Keratinocyte (primary cell): ENCODE results near the gene TUBB6. TPM values are rescaled to one million over a fixed set of nuclear protein-coding genes. Genes with fewer than 3 reads are reported as not detected.

Source experiments
- DNase-seq: peaks from one replicate; pipeline ENCODE4 v3.0.0-alpha.2; 2011; ENCODE audit warnings: low read depth, missing footprints, low spot score
- FAIRE-seq: peaks from 2 replicates; lab custom pipeline; 2011; peaks lifted over from hg19 to GRCh38; lab: Jason Lieb, UNC
- H2AFZ ChIP-seq: 2 replicates; pipeline ENCODE4 v1.6.0; 2012; ENCODE audit warnings: low read length, control low read depth, inconsistent platforms; ENCODE audit not compliant: control insufficient read depth
- H3K27ac ChIP-seq: 2 replicates; pipeline ENCODE4 v1.5.1; 2011; ENCODE audit warnings: low read length; ENCODE audit not compliant: control insufficient read depth, insufficient read depth
- H3K27me3 ChIP-seq: 3 replicates; pipeline ENCODE4 v1.6.0; 2011; ENCODE audit warnings: low read length; ENCODE audit not compliant: control insufficient read depth, insufficient read depth; ENCODE audit errors: extremely low read depth
- H3K36me3 ChIP-seq, 2 experiments: 2 replicates in 1 of 2; 3 replicates in 1 of 2; pipeline ENCODE4 v1.5.1; 2011; ENCODE audit warnings: low read length in 2 of 2, mild to moderate bottlenecking in 1 of 2; ENCODE audit not compliant: control insufficient read depth in 2 of 2, insufficient read depth in 2 of 2; ENCODE audit errors: extremely low read depth in 1 of 2
- H3K4me1 ChIP-seq: 3 replicates; pipeline ENCODE4 v1.5.1; 2011; ENCODE audit warnings: low read length; ENCODE audit not compliant: control insufficient read depth, insufficient read depth; ENCODE audit errors: extremely low read depth
- H3K4me2 ChIP-seq: 3 replicates; pipeline ENCODE4 v1.6.0; 2011; ENCODE audit warnings: low read depth, low read length; ENCODE audit not compliant: control insufficient read depth, insufficient read depth; ENCODE audit errors: extremely low read depth
- H3K4me3 ChIP-seq, 3 experiments: fragments of 200-600 bp in 1 of 3; sonication (generic) in 1 of 3; 2 replicates in 2 of 3; 3 replicates in 1 of 3; pipeline ENCODE4 v1.5.1; 2011 to 2016; ENCODE audit warnings: low read length in 3 of 3, mild to moderate bottlenecking in 3 of 3, control low read depth in 2 of 3, inconsistent platforms in 1 of 3, low read depth in 1 of 3, mixed read lengths in 1 of 3, mixed run types in 1 of 3, moderate library complexity in 1 of 3; ENCODE audit not compliant: control insufficient read depth in 2 of 3, insufficient read depth in 2 of 3; ENCODE audit errors: extremely low read depth in 1 of 3
- H3K79me2 ChIP-seq: 2 replicates; pipeline ENCODE4 v1.6.0; 2012; ENCODE audit warnings: low read length; ENCODE audit not compliant: control insufficient read depth, insufficient read depth
- H3K9ac ChIP-seq: 3 replicates; pipeline ENCODE4 v1.6.0; 2011; ENCODE audit warnings: low read length; ENCODE audit not compliant: control insufficient read depth, insufficient read depth; ENCODE audit errors: extremely low read depth
- H3K9me1 ChIP-seq: 3 replicates; pipeline ENCODE4 v1.6.0; 2011; ENCODE audit warnings: low read length; ENCODE audit not compliant: control insufficient read depth, insufficient read depth; ENCODE audit errors: extremely low read depth
- H3K9me3 ChIP-seq: 2 replicates; pipeline ENCODE4 v1.5.1; 2012; ENCODE audit warnings: low read depth, low read length; ENCODE audit not compliant: control insufficient read depth
- H4K20me1 ChIP-seq: 3 replicates; pipeline ENCODE4 v1.6.0; 2011; ENCODE audit warnings: low read length; ENCODE audit not compliant: control insufficient read depth, insufficient read depth; ENCODE audit errors: extremely low read depth
- CTCF ChIP-seq, 3 experiments: IDR thresholded peaks in 1 of 3; conservative IDR thresholded peaks in 1 of 3; optimal IDR thresholded peaks in 1 of 3; 2 replicates in 2 of 3; 3 replicates in 1 of 3; pipeline versions ENCODE3 to v1.5.1; 2011; ENCODE audit warnings: low read length in 3 of 3, mild to moderate bottlenecking in 3 of 3, moderate library complexity in 2 of 3, control low read depth in 1 of 3, inconsistent platforms in 1 of 3; ENCODE audit not compliant: insufficient read depth in 2 of 3; ENCODE audit errors: extremely low read depth in 1 of 3
- EZH2 ChIP-seq: IDR thresholded peaks from one replicate; pipeline ENCODE4 v1.6.1; 2012; ENCODE audit warnings: inconsistent platforms, mild to moderate bottlenecking, low read length, moderate library complexity
- dilution Hi-C: fragments of 300-500 bp; cut with MboI; formaldehyde crosslinking; loops from one replicate; pipeline ENCODE4 v1.7.0; 2020; ENCODE audit warnings: low sequenced_read_pairs; ENCODE audit not compliant: extremely low pct_ligation_motif_present
- polyA plus RNA-seq, 5 experiments: library from polyadenylated mRNA; depleted of rRNA in 3 of 5; stranded (reverse) in 3 of 5; stranded (forward) in 1 of 5; unstranded in 1 of 5; fragments of >200 nt; gene quantifications; 1 replicate in 1 of 5; 2 replicates in 3 of 5; 3 replicates in 1 of 5; pipeline versions ENCODE4 v1.2.1 to v1.2.3, GENCODE V29; 2011 to 2012; ENCODE audit warnings: missing spikeins in 2 of 5, low read depth in 1 of 5, low replicate concordance in 1 of 5

Gene TUBB6
- polyA plus RNA-seq, 1 donor (not counting 4 experiments of a cell fraction or from before 2014, with no cell fraction given) = 479 TPM

- no peaks in the 10 kb centered on the region for H3K27me3 ChIP-seq
- no peak overlapping the region for H3K4me2 ChIP-seq
- TF ChIP-seq CTCF (optimal IDR thresholded peaks at IDR 0.05 in 1 of 3, IDR thresholded peaks at IDR 0.05 in 1 of 3, conservative IDR thresholded peaks at IDR 0.05 in 1 of 3; ENCODE audit: extremely low read depth in 1 of 3, insufficient read depth in 2 of 3, low read length in 3 of 3) = no peak
- TF ChIP-seq EZH2 = no peak
- no peak overlapping the region for H3K4me3 ChIP-seq
- dilution Hi-C loops = no loop called here
- DNase-seq (no peak), FAIRE-seq (no peak)
- H3K4me1 ChIP-seq = peaks cover 17% of the 10 kb centered on the region
- H3K9ac ChIP-seq = no peak overlapping the region
- H3K9me1 ChIP-seq = peaks cover 5% of the 10 kb centered on the region
- peaks cover 3 to 37% of the 10 kb centered on the region in 2 experiments for H3K36me3 ChIP-seq
- peaks cover 11% of the 10 kb centered on the region for H4K20me1 ChIP-seq
- H3K27ac ChIP-seq = no peak overlapping the region
- peaks cover 87% of the 10 kb centered on the region for H3K79me2 ChIP-seq
- no peak overlapping the region for H2AFZ ChIP-seq
- H3K9me3 ChIP-seq = no peaks in the 10 kb centered on the region
Measured at GRCh38 chr18:12371590-12371989, 63.5 kb downstream of the TUBB6 start.

GRCh38 chr18:12372406-12372805 lies 64.4 kb downstream of the TUBB6 start:
- TF ChIP-seq EZH2 = no peak
- TF ChIP-seq CTCF (optimal IDR thresholded peaks at IDR 0.05 in 1 of 3, IDR thresholded peaks at IDR 0.05 in 1 of 3, conservative IDR thresholded peaks at IDR 0.05 in 1 of 3; ENCODE audit: extremely low read depth in 1 of 3, insufficient read depth in 2 of 3, low read length in 3 of 3) = no peak
- Histone ChIP-seq H3K9me1 (peaks cover 5% of the 10 kb centered on the region), H3K36me3 (peaks cover 1 to 31% of the 10 kb centered on the region in 2 experiments), H3K4me1 (peaks cover 17% of the 10 kb centered on the region), H3K79me2 (peaks cover 82% of the 10 kb centered on the region), H3K9me3 (no peaks in the 10 kb centered on the region), H3K9ac (no peak overlapping the region), H3K4me2 (no peak overlapping the region), H3K4me3 (no peak overlapping the region), H3K27me3 (no peaks in the 10 kb centered on the region), H4K20me1 (peaks cover 11% of the 10 kb centered on the region), H2AFZ (no peak overlapping the region), H3K27ac (no peak overlapping the region)
- no peak for FAIRE-seq
- dilution Hi-C loops = no loop called here
- DNase-seq = no peak
